ENCODE data around the gene SNX10. TPM values are rescaled to one million over a fixed set of nuclear protein-coding genes. Genes with fewer than 3 reads are reported as not detected.

SNX10 gene
- total and polyA plus RNA-seq, 2 experiments from 2014 or later = 3.3 to 9.3 TPM

GRCh38 chr7:26370011-26370410 is 78.3 kb downstream of the SNX10 start:
- TF ChIP-seq CTCF (IDR thresholded peaks at IDR 0.05; ENCODE audit: low read depth, low read length) = no peak
- Histone ChIP-seq H3K27ac (no peak overlapping the region), H3K4me1 (ENCODE audit: low read depth) (no peaks in the 10 kb centered on the region), H3K9me3 (ENCODE audit: low read depth) (no peaks in the 10 kb centered on the region), H3K36me3 (no peaks in the 10 kb centered on the region), H3K4me3 (no peak overlapping the region), H3K27me3 (peaks cover 12% of the 10 kb centered on the region)
- DNase-seq (ENCODE audit: low read depth in 1 of 2, low spot score in 1 of 2) = no peak

- Histone ChIP-seq H3K4me3 (no peak overlapping the region), H3K9me3 (ENCODE audit: low read depth) (no peaks in the 10 kb centered on the region), H3K27me3 (peaks cover 21% of the 10 kb centered on the region), H3K36me3 (no peaks in the 10 kb centered on the region), H3K27ac (no peak overlapping the region), H3K4me1 (ENCODE audit: low read depth) (no peaks in the 10 kb centered on the region)
- DNase-seq (ENCODE audit: low read depth in 1 of 2, low spot score in 1 of 2) = no peak
- no peak for TF ChIP-seq CTCF (IDR thresholded peaks at IDR 0.05; ENCODE audit: low read depth, low read length)
Observed at GRCh38 chr7:26372249-26372648, 80.6 kb downstream of the SNX10 start.

- no peaks in the 10 kb centered on the region for H3K9me3 ChIP-seq (ENCODE audit: low read depth)
- TF ChIP-seq CTCF (IDR thresholded peaks at IDR 0.05; ENCODE audit: low read depth, low read length) = no peak
- peaks cover 21% of the 10 kb centered on the region for H3K27me3 ChIP-seq
- H3K4me1 ChIP-seq (ENCODE audit: low read depth) = no peaks in the 10 kb centered on the region
- no peaks in the 10 kb centered on the region for H3K36me3 ChIP-seq
- H3K27ac ChIP-seq = no peak overlapping the region
- no peak for DNase-seq (ENCODE audit: low read depth in 1 of 2, low spot score in 1 of 2)
- no peak overlapping the region for H3K4me3 ChIP-seq
Observed at GRCh38 chr7:26372704-26373103, 81.0 kb downstream of the SNX10 start.

- Histone ChIP-seq H3K27me3 (peaks cover 22% of the 10 kb centered on the region), H3K36me3 (no peaks in the 10 kb centered on the region), H3K4me3 (no peak overlapping the region), H3K4me1 (ENCODE audit: low read depth) (no peaks in the 10 kb centered on the region), H3K9me3 (ENCODE audit: low read depth) (no peaks in the 10 kb centered on the region), H3K27ac (no peak overlapping the region)
- DNase-seq (ENCODE audit: low read depth in 1 of 2, low spot score in 1 of 2) = no peak
- TF ChIP-seq CTCF (IDR thresholded peaks at IDR 0.05; ENCODE audit: low read depth, low read length) = no peak
Observed at GRCh38 chr7:26374647-26375373, 83.1 kb downstream of the SNX10 start.

- no peak overlapping the region for H3K27ac ChIP-seq
- H3K9me3 ChIP-seq (ENCODE audit: low read depth) = no peaks in the 10 kb centered on the region
- TF ChIP-seq CTCF (IDR thresholded peaks at IDR 0.05; ENCODE audit: low read depth, low read length) = no peak
- H3K4me3 ChIP-seq = peak overlapping the region; percentile 64
- peak in 1 of 2 donors; percentile 37 for DNase-seq (ENCODE audit: low read depth in 1 of 2, low spot score in 1 of 2)
- no peaks in the 10 kb centered on the region for H3K4me1 ChIP-seq (ENCODE audit: low read depth)
- peaks cover 24% of the 10 kb centered on the region for H3K27me3 ChIP-seq
- H3K36me3 ChIP-seq = no peaks in the 10 kb centered on the region
Observed at GRCh38 chr7:26375726-26376174, 84.1 kb downstream of the SNX10 start.
